ENCODE measurements around the gene ACTL6B. TPM values are rescaled to one million over a fixed set of nuclear protein-coding genes. Genes with fewer than 3 reads are reported as not detected.

Gene ACTL6B
- total and polyA plus RNA-seq, 9 of the 15 experiments (the other 6 are each of a cell fraction or from before 2014, with no cell fraction given): not detected

DNA sequence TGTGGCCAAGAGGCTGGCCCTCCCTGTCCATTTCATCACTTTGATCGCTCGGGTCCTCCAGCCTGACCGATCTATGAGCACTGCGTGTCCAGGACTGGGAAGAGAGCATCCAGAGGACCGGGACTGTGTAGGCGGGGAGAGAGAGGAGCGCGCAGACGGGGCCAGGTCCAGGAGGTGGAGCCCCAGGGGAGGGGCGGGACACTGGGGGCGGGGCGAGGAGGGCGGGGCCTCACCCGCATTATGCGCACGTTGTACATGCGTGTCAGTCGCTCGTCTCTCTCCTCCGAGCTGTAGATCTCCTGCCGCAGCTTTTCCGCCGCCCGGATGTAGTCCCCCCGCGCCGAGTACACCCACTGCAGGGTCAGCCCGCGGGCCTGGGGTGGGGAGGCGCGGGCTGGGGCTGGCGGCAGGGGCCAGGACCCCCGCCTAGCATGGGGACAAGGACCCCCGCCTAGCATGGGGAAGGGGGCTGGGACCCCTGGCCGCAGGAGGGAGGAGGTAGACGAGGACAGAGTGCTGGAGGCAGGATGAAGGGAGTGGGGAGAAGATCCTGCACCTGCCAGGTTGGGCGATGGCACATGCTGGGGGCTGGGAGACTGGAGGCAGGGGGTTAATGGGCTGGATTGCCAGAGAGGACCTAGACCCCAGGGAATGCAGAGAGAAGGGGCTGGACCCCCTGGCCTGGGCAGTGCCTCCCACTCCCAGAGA is 29.6 kb downstream of the ACTL6B start (continued):
- no peak for TF ChIP-seq SRSF9 (IDR thresholded peaks at IDR 0.05; ENCODE audit: borderline replicate concordance, low read depth, low read length)
- TF ChIP-seq POLR2G (IDR thresholded peaks at IDR 0.05; ENCODE audit: low read depth, low read length): peak; percentile 78
- 0 out of 2 replicates have a peak, but pooled peaks have one; percentile 16 for TF ChIP-seq MYC (IDR thresholded peaks at IDR 0.05; ENCODE audit: low read depth, low read length)
- TF ChIP-seq MYC (CRISPR knock-in tag; IDR thresholded peaks at IDR 0.05; ENCODE audit: borderline replicate concordance, low read depth): peak; percentile 33; the same call in 1 of the 2 replicates
- TF ChIP-seq ADNP (tag; IDR thresholded peaks at IDR 0.05): no peak
- TF ChIP-seq, protein P1, sequence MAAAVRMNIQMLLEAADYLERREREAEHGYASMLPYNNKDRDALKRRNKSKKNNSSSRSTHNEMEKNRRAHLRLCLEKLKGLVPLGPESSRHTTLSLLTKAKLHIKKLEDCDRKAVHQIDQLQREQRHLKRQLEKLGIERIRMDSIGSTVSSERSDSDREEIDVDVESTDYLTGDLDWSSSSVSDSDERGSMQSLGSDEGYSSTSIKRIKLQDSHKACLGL (CRISPR knock-in tag; IDR thresholded peaks at IDR 0.05; ENCODE audit: borderline replicate concordance, poor library complexity, severe bottlenecking): no peak
- TF ChIP-seq SUPT5H (IDR thresholded peaks at IDR 0.05): peak; percentile 65
- peak; percentile 71 for TF ChIP-seq ETV1 (tag; conservative IDR thresholded peaks at IDR 0.05; ENCODE audit: low read depth)
- TF ChIP-seq, protein P2, sequence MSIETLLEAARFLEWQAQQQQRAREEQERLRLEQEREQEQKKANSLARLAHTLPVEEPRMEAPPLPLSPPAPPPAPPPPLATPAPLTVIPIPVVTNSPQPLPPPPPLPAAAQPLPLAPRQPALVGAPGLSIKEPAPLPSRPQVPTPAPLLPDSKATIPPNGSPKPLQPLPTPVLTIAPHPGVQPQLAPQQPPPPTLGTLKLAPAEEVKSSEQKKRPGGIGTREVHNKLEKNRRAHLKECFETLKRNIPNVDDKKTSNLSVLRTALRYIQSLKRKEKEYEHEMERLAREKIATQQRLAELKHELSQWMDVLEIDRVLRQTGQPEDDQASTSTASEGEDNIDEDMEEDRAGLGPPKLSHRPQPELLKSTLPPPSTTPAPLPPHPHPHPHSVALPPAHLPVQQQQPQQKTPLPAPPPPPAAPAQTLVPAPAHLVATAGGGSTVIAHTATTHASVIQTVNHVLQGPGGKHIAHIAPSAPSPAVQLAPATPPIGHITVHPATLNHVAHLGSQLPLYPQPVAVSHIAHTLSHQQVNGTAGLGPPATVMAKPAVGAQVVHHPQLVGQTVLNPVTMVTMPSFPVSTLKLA (conservative IDR thresholded peaks at IDR 0.05): peak; percentile 73 to 80
- TF ChIP-seq NCOA6 (IDR thresholded peaks at IDR 0.05): no peak
- TF ChIP-seq RUNX1 (IDR thresholded peaks at IDR 0.05; ENCODE audit: low read depth): no peak
- peak; percentile 41 for TF ChIP-seq POLR2B (IDR thresholded peaks at IDR 0.05; ENCODE audit: low read depth, partially characterized antibody)
- TF ChIP-seq NCOA1 (IDR thresholded peaks at IDR 0.05; ENCODE audit: low read depth): no peak
- TF ChIP-seq, protein P3, sequence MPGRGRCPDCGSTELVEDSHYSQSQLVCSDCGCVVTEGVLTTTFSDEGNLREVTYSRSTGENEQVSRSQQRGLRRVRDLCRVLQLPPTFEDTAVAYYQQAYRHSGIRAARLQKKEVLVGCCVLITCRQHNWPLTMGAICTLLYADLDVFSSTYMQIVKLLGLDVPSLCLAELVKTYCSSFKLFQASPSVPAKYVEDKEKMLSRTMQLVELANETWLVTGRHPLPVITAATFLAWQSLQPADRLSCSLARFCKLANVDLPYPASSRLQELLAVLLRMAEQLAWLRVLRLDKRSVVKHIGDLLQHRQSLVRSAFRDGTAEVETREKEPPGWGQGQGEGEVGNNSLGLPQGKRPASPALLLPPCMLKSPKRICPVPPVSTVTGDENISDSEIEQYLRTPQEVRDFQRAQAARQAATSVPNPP (IDR thresholded peaks at IDR 0.05; ENCODE audit: borderline replicate concordance, insufficient read depth, insufficient read length): no peak
- TF ChIP-seq L3MBTL2 (IDR thresholded peaks at IDR 0.05): peak; percentile 26; the same call in 1 of the 2 replicates
- TF ChIP-seq NRF1 (conservative IDR thresholded peaks at IDR 0.05 in 1 of 2, IDR thresholded peaks at IDR 0.05 in 1 of 2): peak; percentile 75 to 78

All from K562 (cell line).